NB4 (cell line): ENCODE measurements around the gene ABCF2.

Experiments used
- DNase-seq: peaks from one replicate; pipeline ENCODE4 v3.0.0; 2010; ENCODE audit warnings: low read depth
- H3K4me3 ChIP-seq: one replicate; pipeline ENCODE4 v1.5.1; 2011; ENCODE audit warnings: mild to moderate bottlenecking, low read depth, low read length, moderate library complexity
- MYC ChIP-seq: IDR thresholded peaks from 2 replicates; pipeline ENCODE4 v1.6.1; 2011; ENCODE audit warnings: low read depth, low read length
- POLR2A ChIP-seq: IDR thresholded peaks from 2 replicates; pipeline ENCODE4 v1.6.1; 2011; ENCODE audit warnings: mild to moderate bottlenecking; ENCODE audit not compliant: insufficient read length; ENCODE audit errors: extremely low read depth
- TF ChIP-seq, protein P1 (sequence below): IDR thresholded peaks from one replicate; pipeline ENCODE4 v1.5.1; 2012; ENCODE audit warnings: low read depth, low read length
- TF ChIP-seq, protein P2 (sequence below): IDR thresholded peaks from 2 replicates; pipeline ENCODE4 v1.6.1; 2011; ENCODE audit warnings: low read depth, low read length

Gene ABCF2

DNA sequence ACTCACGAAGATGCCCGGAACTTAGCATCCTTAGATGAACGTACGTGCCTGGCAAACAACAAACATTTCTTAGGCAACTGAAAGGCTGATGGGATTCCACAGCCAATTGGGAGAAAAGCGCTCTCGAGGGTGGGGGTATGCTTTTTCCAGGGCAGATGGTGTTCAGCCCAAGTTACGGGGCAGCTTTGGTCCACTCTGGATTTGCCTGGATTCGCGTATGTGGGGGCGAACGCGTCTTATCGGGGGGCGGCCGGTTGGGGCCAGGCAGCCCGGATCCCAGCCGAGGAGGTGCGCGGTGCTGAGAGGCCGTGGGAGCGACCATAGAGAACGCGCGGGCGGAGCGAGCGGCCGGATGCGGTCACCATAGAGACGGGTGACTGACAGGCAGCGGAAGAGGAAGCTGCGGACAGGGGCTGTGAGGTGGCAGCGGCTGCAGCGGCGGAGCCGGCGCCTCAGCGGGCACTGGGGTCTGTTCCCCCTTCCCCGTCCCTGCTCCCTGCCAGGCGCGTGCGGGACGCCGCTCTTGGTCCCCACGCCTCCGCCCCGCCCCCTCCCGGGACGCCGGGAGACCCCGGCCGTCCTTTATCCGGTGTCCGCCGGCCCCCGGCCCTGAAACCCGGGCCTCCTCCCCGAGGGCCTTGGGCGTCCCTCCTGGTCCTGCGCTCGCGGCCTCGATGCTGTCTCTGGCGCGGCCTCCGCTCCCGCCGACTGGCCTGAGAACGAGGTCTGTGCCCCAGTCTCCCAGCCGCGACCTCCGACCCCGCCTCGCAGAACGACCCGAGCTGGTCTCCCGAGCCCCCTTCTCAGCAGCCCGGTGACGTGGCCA lies 5.3 kb upstream of the ABCF2 start, which contains the start of gene CHPF2:
TSS of gene CHPF2 (plus strand) at position 393 of the 826 bp plus-strand sequence. CDS start 1,529 bp downstream, outside the sequence.
- H3K4me3 ChIP-seq, result peak within 1 kb of the TSS; percentile 92
- TF ChIP-seq, protein P1, sequence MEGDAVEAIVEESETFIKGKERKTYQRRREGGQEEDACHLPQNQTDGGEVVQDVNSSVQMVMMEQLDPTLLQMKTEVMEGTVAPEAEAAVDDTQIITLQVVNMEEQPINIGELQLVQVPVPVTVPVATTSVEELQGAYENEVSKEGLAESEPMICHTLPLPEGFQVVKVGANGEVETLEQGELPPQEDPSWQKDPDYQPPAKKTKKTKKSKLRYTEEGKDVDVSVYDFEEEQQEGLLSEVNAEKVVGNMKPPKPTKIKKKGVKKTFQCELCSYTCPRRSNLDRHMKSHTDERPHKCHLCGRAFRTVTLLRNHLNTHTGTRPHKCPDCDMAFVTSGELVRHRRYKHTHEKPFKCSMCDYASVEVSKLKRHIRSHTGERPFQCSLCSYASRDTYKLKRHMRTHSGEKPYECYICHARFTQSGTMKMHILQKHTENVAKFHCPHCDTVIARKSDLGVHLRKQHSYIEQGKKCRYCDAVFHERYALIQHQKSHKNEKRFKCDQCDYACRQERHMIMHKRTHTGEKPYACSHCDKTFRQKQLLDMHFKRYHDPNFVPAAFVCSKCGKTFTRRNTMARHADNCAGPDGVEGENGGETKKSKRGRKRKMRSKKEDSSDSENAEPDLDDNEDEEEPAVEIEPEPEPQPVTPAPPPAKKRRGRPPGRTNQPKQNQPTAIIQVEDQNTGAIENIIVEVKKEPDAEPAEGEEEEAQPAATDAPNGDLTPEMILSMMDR, result no peak
- TF ChIP-seq, protein P2, sequence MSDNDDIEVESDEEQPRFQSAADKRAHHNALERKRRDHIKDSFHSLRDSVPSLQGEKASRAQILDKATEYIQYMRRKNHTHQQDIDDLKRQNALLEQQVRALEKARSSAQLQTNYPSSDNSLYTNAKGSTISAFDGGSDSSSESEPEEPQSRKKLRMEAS, result peak; percentile 80
- TF ChIP-seq MYC (peak; percentile 53; the same call in 1 of the 2 replicates), POLR2A (peak; percentile 87)
- DNase-seq, result peak; percentile 97

DNA sequence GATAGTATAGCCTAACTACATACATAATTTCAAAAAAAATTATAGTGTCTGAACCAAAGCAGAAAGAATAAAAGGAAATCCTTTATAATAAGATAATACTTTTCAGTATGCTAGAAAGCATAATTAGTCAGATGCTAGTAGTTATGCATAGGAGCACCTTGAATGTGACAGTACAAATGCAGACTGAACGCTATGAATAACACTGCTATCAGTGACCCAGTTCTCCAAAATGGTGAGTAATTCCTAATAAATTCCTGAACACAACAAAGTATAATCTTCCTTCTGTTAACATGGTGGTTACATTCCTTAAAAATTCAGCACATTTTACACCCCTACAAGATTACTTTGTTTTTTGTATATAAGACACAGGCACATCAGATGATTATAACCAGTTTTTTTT lies 4.1 kb upstream of the ABCF2 start:
- TF ChIP-seq, protein P2, result no peak
- TF ChIP-seq MYC (no peak), POLR2A (no peak)
- TF ChIP-seq, protein P1, result no peak
- no peak overlapping the region for H3K4me3 ChIP-seq
- DNase-seq, result no peak

DNA sequence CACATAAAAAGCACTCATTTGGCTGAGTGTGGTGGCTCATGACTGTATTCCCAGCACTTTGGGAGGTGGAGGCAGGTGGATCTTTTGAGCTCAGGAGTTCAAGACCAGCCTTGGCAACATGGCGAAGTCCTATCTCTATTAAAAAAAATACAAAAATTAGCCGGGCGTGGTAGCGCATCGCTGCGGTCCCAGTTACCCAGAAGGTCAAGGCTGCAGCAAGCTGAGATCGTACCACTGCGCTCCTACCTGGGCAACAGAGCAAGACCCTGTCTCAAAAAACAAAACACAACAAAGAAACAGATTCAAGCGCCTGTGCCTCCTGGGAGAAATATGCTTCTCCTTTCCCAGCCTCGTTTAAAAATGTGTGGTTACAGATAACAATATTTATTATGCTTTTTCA lies 2.2 kb upstream of the ABCF2 start:
- H3K4me3 ChIP-seq, result no peak overlapping the region
- TF ChIP-seq POLR2A (no peak), MYC (no peak)
- TF ChIP-seq, protein P1, result no peak
- TF ChIP-seq, protein P2, result no peak
- no peak for DNase-seq

DNA sequence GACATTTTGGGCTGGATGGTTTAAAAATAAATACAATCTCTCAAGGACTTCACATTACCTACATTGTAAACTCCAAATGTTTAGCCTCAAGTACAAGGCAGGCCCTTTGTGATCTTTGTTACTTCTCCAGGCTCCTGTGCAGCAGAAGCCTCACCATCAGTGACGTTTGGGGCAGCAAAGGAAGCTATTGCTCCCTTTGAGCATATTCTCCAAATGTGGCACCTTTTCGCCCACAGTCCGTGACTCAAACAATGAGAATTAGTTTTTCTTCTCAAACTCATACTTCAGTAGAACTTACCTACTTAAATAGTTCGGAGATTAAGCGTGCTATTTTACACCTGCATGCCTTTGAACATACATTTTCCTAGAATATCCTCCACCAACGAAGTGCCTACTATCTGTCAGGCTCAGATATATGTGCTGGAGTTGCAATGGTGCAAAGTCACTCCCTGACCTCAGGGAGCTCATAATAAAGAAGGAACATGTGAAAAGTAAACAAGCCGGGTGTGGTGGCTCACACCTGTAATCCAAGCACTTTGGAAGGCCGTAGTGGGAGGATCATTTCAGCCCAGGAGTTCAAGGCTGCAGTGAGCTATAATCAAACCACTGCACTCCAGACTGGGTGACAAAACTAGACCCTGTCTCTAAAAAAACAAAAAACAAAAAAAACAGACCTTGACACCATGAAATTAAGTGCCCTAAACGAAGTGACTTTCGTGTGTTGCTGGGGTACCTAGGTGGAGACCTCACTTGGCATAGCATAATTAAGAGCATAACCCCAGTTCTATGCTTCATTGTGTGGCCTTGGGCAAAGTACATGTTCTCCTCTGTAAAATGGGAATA lies 1.2 kb upstream of the ABCF2 start:
- no peak for DNase-seq
- peak overlapping the region; percentile 89 for H3K4me3 ChIP-seq
- TF ChIP-seq, protein P1, result no peak
- TF ChIP-seq MYC, result no peak
- TF ChIP-seq, protein P2, result no peak
- TF ChIP-seq POLR2A, result no peak

DNA sequence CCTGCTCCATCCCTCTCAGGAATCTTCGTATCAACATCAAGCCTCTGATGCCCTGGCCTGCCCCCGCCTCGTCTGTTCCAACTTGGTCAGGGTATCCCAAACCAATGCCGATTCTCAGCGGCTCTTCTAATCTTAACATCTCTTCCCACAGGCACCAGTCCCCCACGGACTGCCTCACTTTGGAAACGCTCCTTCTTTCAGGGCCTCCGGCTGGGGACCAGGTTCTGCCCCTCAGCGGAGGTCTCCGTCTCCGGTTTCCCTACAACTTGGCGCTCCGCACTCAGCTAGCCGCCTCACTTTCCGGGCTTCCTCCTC lies 488 bp downstream of the ABCF2 start:
- H3K4me3 ChIP-seq, result peak overlapping the region; percentile 93
- TF ChIP-seq MYC (no peak), POLR2A (no peak)
- TF ChIP-seq, protein P2, result no peak; the same call in 1 of the 2 replicates
- TF ChIP-seq, protein P1, result no peak
- DNase-seq, result no peak
